GM18868 (cell line): ENCODE measurements around the gene MVB12B.
"Not testable (repeated sequence)": the region's sequence is repeated elsewhere in the genome, so short reads cannot be mapped to it uniquely, and the experiment has no call there.

Source experiments
- ATAC-seq: cut with Tn5 transposase; IDR thresholded peaks from one replicate; pipeline ENCODE4 v1.9.1; 2021; ENCODE audit warnings: mild to moderate bottlenecking, moderate library complexity; ENCODE audit not compliant: unreplicated experiment

The MVB12B gene

DNA sequence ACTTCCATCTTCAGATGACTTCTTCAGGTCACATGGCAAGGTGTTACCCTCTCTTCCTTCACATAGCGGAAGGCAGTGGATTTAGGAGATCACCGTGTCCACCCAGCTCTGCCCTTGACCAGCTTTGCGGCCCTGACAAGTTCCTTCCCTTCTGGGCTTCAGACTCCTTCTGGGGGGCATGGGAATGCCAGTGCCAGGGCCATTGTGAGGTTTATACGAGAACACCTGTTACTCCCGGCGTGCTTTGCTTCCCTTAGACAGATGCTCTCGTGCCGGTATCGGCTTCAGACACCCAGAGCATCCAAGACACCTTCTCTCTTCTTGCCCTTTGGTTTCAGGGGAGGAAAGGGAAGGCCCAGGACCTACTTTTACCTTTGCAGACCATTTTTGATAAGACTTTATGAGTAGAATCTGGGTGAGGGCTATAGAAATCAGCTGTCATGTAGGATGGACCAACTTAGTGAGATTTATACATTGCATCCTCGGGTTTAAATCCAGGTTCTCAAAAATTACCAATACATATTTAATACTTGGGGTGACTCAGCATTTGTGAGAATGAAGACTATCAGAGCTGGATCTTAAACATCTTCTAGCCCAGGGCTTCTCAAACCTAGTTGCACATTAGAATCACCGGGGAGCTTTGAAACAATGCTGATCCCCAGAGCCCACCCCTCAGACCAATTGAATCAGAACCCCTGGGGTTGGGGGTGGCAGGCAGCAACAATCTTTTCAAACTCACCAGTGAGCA, 138.2 kb downstream of the MVB12B start:
- no peak for ATAC-seq

DNA sequence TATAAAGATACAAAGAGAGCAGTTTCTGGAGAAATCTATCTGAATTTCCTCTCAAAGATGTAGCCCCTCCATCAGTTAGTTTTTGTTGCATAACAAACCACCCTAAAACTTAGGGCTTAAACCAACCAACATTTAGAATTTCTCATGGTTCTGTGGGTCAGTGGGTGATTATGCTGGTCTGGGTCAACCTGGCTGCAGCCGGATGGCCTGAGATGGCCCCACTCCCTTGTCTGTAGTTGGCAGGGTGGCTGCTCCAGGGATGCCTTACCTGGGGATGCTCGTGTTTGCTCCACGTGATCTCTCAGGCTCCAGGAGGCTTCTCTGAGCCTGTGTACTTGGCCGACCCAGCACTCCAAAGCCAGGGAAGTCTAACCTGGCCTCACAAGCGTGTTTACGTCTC, 139.3 kb downstream of the MVB12B start:
- ATAC-seq, result no peak

DNA sequence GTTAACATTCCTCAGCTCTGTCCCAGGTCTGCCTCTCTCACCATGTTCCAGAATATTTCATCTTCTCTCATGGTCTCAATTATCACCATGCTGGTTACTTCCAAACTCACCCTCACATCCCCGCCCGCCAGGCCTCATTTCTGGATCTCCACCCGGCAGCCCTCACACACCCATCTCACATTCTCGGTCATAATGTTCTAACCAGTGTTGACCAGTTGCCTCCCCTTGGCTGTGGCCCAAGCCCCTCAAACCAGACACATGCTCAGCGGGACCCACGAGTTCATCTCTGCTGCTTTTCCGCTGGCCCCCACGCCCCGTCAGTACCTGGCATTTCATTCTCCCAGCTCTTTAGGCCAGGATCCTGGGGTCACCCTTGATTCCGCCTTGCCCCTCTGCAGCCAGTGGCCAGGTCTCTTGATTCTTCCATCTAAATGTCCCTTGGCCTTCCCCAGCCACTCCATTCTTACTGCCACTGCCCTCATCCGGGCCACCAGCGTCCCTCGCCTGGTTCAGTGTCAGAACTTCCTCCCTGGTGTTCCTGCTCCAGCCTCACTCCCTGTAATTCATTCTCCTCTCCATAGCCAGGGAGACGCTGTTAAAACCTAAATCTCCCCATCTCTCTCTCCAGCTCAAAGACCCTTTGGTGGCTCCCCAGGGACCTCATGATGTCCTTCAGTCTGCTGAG, 141.7 kb downstream of the MVB12B start:
- ATAC-seq, result no peak

DNA sequence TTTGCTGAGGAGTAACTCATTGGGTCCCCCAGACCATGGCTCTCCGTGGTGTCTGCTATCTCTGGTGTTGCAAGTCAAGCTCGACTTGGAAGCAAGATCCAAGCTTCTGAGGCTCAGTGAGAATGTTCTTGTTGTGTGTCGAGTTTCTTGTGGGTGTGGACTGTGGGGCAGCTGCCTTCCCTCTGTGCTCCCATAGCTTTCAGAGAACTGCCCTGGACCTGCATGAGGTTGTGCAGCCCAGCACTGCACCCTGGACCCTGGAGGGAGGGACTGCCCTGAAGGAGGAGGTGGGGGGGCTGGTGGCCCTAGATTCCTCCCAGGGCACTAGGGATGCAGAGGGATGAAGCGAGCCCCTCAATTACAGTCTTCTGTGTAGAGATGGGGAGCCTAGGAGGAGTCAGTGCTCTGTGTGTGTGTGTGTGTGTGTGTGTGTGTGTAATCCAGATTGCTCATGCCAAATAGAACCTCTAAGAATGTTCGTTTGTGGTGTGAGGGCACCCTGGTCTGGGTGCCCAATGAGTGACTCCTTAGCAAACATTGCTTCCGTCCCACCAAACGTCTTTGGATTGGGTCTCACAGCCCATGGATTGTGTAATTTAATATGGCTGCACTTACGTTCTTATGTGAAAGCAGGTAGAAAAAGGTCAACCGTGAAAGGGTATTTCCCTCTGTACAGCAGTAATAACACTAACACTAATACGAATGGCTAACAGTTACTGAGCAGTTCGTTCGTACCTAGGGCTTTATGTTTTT, 143.8 kb downstream of the MVB12B start:
- no peak for ATAC-seq

DNA sequence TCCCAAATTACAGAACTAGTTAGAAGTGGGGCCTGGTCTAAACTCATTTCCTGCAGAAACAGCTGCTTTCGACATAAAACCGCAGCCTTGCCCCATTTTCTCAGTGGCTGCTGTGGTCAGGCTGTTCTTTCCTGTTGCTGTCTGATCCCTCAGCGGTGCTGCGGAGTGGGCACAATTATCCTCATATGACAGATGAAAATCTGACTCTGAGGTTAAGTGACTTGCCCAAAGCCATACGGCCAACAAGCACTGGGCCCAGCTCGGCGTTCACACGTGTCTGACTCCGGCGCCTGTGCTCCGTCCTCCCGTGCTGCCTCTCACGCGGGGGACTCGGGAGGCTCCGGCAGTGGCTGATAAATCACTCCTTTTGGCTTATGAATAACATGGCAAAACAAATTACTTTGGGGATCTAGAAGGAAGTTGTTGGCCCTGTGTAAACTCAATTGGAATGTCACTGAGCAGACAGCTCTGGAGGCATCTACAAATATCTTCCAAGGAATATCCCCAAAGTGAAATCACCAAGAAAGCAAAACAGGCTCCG, 144.5 kb downstream of the MVB12B start:
- ATAC-seq, result no peak

DNA sequence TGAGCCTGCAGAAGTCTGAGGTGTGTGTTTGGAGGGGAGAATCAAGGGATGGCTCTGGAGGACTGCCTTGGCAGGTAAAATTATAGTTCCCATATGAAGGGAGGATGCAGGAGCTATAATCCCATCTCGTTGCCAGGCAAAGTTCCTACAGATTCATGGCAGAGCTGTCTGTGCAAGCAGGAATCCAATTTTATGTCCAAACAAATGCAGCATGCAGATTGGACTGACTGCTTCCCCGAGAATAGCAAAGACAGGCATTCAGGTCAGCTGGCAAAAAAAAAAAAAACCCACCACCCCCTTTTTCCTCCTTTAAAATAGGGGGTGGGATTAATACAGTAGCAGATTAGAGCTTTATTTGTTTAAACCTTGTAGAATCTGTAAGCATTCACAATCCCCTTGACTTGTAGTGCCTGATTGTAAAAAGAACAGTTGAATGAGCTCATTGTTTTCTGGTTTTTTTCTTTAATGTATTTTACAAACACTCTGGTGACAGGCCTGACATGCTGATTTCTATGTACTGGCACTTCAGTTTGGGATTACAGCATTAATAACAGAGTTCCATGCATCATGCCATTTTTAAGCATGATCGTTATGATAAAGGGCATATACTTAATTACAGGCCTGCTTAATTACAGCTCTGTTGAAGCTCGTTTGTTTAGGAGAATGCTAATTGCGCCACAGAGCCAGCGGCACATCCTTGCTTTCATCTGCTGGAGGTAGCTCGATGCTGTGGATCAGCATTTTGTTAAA, 145.7 kb downstream of the MVB12B start:
- no peak for ATAC-seq

DNA sequence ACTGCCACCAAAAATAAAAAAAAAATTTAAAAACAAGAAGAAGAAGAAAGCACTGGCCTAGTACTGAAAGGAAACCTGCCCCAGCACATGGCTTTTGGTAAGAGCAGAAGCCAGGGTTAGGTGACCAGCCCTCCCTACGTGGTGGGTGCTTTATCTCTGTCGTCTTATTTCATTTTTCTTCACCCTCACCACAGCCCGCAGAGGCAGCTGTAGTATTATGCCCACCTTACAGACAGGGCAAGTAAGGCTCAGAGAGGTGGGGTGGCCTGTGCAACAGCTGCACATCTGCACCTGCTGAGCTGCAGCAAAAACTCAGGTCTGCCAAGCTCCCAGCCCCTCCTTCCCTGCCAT, 146.3 kb downstream of the MVB12B start:
- ATAC-seq, result no peak

DNA sequence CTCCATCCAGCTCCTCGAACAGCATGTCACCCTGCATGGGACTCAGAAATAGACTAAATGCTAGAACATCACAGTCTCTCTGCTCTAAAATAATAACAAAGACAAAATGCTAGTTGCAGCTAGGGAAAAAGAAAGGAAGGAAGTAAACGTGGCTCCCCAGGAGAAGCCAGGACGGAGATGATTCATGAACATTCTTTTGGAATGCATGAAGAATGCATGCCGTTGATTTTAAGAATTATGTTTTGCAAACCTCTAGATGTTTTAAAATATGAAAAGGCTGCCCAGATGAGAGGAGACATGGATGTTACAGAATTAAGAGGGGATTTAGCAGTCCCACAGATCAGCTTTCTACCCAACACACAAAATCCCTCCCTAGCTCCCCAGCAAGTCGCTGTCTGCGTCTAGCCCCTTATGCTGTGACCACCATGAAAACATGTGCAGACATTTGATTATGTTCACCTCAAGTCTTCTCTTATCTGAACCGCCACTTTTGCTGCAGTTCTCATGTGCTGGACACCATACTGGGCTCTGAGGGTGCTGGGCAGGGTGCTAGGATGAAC, 147.7 kb downstream of the MVB12B start:
- no peak for ATAC-seq

DNA sequence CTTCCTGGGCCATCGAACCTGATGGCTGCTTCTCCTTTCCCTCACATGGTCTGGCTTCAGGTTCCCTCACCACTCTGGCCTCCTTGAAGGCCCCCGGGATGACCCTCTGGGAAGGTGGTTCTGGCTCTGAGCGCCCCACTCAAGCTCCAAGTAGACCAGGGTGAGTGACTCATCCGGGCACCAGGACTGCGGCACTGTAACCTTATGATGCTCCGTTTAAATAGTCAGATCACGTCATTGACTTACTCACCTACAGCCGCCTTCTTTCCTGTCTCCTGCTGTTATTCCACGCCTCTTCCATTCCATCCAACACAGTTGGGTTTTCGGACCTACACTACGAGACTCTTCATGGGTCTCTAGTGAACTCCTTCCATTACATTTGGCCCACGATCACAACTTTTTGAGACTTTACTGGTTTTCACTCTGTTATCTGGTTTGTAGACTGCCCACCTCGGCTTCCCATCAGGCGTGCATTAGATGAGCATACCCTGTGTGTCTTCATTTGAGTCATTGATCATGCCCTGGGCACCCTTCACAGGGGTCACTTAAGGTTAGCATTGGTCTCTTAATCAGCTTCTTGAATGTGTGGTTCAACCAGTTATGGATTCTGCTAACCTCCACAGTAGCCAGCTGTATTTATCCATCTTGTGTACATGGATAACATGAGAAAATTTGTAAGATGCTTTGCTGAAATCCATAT, 148.3 kb downstream of the MVB12B start:
- no peak for ATAC-seq

DNA sequence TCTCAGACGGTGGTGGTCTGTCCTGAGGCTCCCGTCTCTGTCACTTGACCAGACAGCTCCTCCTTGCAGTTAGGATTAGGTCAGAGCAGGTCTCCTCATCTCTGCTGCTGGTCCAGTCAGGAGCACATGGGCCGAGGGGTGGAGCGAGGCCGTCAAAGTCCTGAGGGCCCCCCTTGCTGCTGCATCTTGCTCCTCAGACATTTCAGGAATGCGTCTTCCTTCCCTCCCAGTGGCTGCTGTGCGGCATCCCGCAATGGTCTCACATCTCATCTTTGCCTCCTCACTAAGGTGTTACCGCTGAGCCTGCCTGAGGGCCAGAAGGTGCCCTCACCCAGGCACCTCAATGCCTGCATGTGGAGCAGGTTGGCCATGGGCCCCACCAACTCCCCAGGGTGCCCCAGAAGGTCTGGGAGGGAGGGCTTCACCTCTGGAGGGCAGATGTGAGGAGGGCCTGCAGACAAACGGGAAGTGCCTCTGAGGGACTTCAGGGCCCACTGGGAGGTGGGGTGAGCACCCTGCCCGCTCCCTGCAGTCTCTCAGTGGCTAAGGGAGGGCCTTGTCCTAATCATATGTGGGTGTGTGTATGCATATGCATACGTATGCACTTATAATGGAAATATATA, 149.4 kb downstream of the MVB12B start:
- ATAC-seq, result no peak

DNA sequence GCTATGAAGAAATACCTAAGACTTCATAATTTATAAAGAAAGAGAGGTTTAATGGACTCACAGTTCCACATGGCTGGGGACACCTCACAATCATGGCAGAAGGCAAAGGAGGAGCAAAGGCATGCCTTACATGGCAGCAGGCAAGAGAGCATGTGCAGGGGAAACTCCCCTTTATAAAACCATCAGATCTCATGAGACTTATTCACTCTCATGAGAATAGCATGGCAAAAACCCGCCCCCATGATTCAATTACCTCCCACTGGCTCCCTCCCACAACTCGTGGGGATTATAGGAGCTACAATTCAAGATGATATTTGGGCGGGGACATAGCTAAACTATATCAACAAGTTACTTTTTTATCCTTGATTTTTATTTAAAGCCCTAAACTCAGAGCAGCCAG, 150.8 kb downstream of the MVB12B start:
- not testable (repeated sequence) for ATAC-seq

DNA sequence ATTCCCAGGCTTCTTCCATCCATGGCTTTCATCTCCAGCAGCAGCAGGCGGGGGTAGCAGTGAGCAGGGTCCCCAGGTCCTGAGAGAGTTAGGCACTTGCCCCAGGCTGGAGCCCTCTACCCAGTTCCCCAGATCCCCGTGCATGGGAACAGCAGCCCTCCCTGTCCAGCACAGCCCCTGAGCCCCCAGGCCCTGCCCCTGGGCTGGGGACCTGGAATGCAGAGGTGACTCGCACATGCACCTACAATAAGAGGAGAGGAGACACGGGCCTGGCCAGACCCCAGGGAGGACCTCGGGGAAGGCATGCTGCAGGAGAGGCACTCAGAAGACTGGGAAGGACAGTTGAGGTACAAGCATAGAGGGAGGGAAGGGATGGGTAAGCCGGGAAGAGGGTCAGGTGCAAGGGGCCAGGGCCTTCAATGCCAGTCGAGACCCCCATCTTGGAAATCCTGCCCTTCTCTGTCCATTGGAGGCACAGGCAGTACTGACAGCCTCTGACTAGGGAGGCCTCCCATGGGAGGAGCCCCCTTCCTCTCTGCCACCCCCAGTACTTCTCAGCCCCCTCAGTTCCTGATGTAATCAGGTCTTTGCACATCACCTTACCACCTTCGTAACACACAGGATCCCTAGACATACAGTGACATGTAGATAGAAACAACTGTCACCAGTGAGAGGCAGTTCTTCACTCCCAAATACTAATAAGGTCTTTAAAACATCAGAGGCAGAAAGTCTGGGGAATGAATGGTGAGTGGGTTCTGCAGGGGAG, 151.8 kb downstream of the MVB12B start:
- ATAC-seq, result no peak

DNA sequence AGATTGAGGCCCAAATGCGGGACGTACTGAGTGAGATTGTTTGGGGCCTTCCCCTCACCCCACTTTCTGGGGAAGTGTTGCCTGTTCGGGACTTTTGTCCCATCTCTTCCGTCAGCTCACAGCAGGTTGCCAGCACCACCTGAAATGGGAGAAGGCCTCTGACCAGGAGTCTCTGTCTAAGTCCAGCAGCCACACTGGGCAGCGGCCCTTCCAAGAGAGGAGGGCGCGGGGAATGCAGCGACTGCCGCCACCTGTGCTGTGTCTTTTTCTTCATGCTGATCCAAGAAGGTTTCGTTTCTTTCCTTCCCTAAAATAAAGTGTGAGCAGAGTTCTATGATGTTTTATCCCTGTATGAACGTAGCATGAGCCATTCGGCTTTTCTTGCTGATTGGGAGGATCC, 152.9 kb downstream of the MVB12B start:
- ATAC-seq, result no peak

DNA sequence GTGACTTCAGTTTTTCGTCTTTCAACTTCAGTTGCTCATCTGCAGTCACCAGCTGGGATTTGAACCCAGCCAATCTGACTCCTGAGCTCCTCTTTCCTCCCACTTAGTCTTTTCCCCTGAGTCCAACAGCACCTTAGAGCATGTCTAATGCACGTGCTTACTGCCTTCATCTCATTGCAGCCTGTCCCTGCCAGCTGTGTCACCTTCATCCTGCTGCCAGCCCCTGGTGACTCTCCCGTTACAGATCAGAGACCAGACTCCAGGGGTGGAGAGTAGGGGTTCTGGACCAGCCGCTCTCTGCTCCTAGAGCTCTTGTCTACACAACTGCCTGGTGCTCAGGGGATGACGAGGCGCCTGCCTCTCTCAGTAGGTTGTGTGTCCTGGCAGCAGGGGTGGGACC, 154.2 kb downstream of the MVB12B start:
- no peak for ATAC-seq

DNA sequence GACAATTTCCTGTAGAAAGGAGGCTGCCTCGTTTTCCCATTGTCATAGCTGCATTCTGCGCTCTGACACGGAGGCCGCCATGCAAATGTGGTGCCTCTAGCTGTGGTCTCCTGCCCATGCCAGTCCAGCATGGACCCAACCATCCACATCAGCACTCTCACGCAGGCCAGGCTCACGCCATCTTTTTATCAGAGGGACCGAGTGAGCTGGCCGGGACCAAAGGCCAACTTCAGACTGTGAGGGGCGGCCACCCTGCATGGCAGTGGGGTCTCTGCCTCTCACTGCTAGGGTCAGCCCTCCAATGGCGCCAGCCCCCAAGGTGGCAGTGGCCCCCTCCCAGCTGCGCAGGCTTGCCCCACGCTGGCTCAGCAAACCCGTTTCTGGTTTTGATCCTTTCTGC, 155.2 kb downstream of the MVB12B start:
- no peak for ATAC-seq

DNA sequence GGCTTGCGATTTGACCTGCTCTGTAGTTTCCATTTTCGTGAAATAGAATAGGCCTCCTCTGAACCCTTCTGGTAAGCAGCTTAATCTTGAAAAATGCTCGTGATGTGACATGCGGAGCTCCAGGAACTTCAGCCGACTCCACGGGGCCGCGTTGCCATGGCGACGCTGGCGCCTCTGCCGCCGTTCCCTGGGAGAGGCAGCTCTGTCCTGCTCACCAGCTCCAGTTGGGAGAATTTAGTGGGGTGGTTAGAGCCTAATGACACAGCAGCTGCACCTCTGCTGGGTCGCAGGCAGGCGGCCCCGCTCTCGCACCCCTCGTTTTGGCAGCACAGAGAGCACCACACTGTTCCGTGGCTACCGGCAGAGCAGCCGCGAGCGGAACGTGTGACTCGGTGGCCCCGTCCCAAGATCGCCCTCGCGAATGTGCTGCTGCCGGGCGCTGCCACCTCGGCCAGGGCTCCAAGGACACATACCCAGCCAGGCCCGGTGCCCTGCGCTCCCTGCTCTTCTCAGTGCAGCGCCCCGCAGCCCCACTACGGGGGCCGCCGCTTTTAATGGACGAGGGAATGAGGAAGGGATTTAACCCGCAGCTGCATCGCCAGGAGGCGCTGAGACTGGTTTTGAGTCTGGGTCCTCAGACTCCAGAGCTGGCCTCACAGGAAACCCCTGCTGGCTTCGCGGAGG, 155.9 kb downstream of the MVB12B start:
- ATAC-seq, result no peak

DNA sequence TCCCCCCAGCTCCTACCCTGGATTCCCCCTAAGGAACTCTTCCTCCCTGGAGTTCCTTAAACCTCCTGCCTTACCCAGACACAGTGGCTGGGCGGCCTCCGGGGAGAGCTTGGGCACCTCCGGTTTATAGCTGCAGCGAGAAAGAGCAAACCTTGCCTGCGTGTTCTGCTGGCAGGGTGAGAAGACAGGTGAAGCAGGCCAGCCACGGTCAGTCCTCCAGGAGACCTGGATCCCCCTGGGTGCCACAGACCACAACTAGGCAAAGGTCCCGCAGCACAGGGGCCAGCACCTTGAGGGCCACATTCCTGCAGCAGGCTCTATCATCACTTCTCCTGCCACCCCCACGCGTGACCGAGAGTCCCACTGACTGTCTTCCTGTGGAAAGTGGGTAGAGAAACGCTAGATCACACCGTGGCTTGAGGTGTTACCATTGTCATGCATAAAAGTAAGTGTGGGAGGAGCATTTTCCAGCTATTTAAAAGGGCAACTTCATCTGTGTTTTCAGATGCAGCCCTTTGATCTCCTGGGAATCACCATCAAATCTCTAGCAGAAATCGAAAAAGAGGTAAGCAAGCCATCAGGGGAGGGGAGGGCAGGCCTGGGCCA, 156.9 kb downstream of the MVB12B start:
- no peak for ATAC-seq

DNA sequence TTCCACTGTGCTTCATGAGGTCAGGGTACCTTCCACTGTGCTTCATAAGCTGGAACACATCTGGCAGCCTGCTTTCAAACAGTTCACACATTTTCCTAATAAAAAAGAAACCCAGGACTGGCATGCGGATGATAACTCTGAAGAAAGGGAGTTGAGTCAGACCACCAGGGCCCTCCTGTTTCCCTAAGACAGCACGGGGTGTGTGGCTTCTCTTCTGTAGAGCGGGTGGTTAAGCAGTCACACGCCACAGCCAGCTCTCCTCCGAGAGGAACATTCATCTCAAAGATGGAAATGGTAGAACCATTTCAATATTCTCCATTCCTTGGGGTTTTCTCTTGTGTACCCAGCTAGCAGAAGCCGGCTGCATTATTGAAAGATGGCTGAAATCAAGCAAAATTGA, 159.0 kb downstream of the MVB12B start:
- ATAC-seq, result no peak
